PC-3 (cell line): ENCODE data around the gene AS3MT. TPM values are rescaled to one million over a fixed set of nuclear protein-coding genes. Genes with fewer than 3 reads are reported as not detected.

Experiments used
- ATAC-seq: fragments of 200-7000 bp; cut with Tn5 transposase; 2 replicates; pipeline ENCODE4 v1.9.1; 2020; ENCODE audit warnings: mild to moderate bottlenecking, moderate library complexity
- BruUV-seq: library from RNA; stranded (reverse); fragments of 400-500 nt; replicated peaks from 2 replicates; lab custom pipeline; 2021; lab: Mats Ljungman, UMichigan
- CTCF ChIA-PET: fragments of 300-600 bp; sonication (Branson Sonifier 250); formaldehyde crosslinking; loops from one replicate; lab custom pipeline; 2022; ENCODE audit warnings: antibody characterized with exemption; lab: Charles Lee
- POLR2A ChIA-PET: fragments of 300-600 bp; sonication (Branson Sonifier 250); formaldehyde crosslinking; loops from one replicate; lab custom pipeline; 2022; ENCODE audit warnings: antibody characterized with exemption; ENCODE audit not compliant: unreplicated experiment; lab: Charles Lee
- DNase-seq: peaks from one replicate; pipeline ENCODE4 v3.0.0-alpha.2; 2015
- H2AFZ ChIP-seq: fragments of 300-600 bp; sonication (generic); 2 replicates; pipeline ENCODE4 v1.6.0; 2016; ENCODE audit warnings: antibody characterized with exemption, low read length
- H3F3A ChIP-seq: fragments of 300-600 bp; sonication (generic); one replicate; pipeline ENCODE4 v1.6.0; 2017; ENCODE audit warnings: antibody characterized with exemption, low read length, control low read depth, mild to moderate bottlenecking; ENCODE audit not compliant: unreplicated experiment
- H3K27ac ChIP-seq: fragments of 300-600 bp; sonication (generic); 2 replicates; pipeline ENCODE4 v1.5.1; 2016; ENCODE audit warnings: mild to moderate bottlenecking, low read length
- H3K27me3 ChIP-seq: fragments of 300-600 bp; sonication (generic); 2 replicates; pipeline ENCODE4 v1.6.1; 2016; ENCODE audit warnings: low read length, mixed read lengths
- H3K36me3 ChIP-seq: fragments of 300-600 bp; sonication (generic); 2 replicates; pipeline ENCODE4 v1.6.1; 2016; ENCODE audit warnings: low read depth, mixed run types, low read length, mixed read lengths
- H3K4me1 ChIP-seq: fragments of 300-600 bp; sonication (generic); 2 replicates; pipeline ENCODE4 v1.5.1; 2016; ENCODE audit warnings: low read length; ENCODE audit not compliant: insufficient read depth
- H3K4me2 ChIP-seq: fragments of 300-600 bp; sonication (generic); 2 replicates; pipeline ENCODE4 v1.6.0; 2016; ENCODE audit warnings: low read length
- H3K4me3 ChIP-seq: fragments of 300-600 bp; sonication (generic); 2 replicates; pipeline ENCODE4 v1.5.1; 2016; ENCODE audit warnings: mild to moderate bottlenecking, low read length, mixed read lengths
- H3K79me2 ChIP-seq: fragments of 300-600 bp; sonication (generic); 2 replicates; pipeline ENCODE4 v1.6.1; 2017; ENCODE audit warnings: low read length, mixed read lengths
- H3K9ac ChIP-seq: fragments of 300-600 bp; sonication (generic); 2 replicates; pipeline ENCODE4 v1.6.0; 2016; ENCODE audit warnings: mild to moderate bottlenecking, low read length
- H3K9me2 ChIP-seq: fragments of 300-600 bp; sonication (generic); replicated peaks from 2 replicates; pipeline ENCODE4 v1.6.1; 2016; ENCODE audit warnings: mixed run types, low read length, mixed read lengths
- H3K9me3 ChIP-seq: fragments of 300-600 bp; sonication (generic); 2 replicates; pipeline ENCODE4 v1.6.1; 2016; ENCODE audit warnings: low read length, mixed read lengths
- H4K20me1 ChIP-seq: fragments of 300-600 bp; sonication (generic); 2 replicates; pipeline ENCODE4 v1.6.1; 2016; ENCODE audit warnings: low read length, mixed read lengths
- CTCF ChIP-seq: fragments of 300-600 bp; sonication (generic); conservative IDR thresholded peaks from 2 replicates; pipeline ENCODE4 v1.5.1; 2017; ENCODE audit warnings: antibody characterized with exemption, low read depth, mild to moderate bottlenecking, low read length
- EZH2 ChIP-seq: fragments of 300-600 bp; sonication (generic); IDR thresholded peaks from one replicate; pipeline ENCODE4 v1.6.1; 2017; ENCODE audit warnings: antibody characterized with exemption, mild to moderate bottlenecking, low read length; ENCODE audit not compliant: unreplicated experiment
- EZH2phosphoT487 ChIP-seq: fragments of 300-600 bp; sonication (generic); IDR thresholded peaks from 2 replicates; pipeline ENCODE4 v1.6.1; 2018; ENCODE audit warnings: mild to moderate bottlenecking, antibody characterized with exemption, low read length, borderline replicate concordance
- intact Hi-C: fragments of 100-400 bp; cut with micrococcal nuclease; formaldehyde crosslinking; loops from 2 replicates; pipeline ENCODE4 v1.9.0; 2023
- total RNA-seq: library from RNA; depleted of rRNA; stranded (reverse); fragments of >200 nt; gene quantifications from 2 replicates; pipeline ENCODE4 v1.2.3, GENCODE V29; 2014

Gene AS3MT
- total RNA-seq, 1 experiment from 2014 or later = 3.5 TPM

GRCh38 chr10:102930720-102931119, 61.5 kb downstream of the AS3MT start:
- intact Hi-C loops = no loop called here
- ATAC-seq = no peak
- BruUV-seq = no TSS peak

GRCh38 chr10:102931643-102932042, 62.4 kb downstream of the AS3MT start:
- ATAC-seq = no peak
- H3K27ac ChIP-seq = no peak overlapping the region
- BruUV-seq = no TSS peak
- no peak overlapping the region for H3K9ac ChIP-seq
- H2AFZ ChIP-seq = no peak overlapping the region
- TF ChIP-seq EZH2phosphoT487 = no peak
- no peak for TF ChIP-seq CTCF
- no peak for TF ChIP-seq EZH2
- no peaks in the 10 kb centered on the region for H3K36me3 ChIP-seq
- no peak for DNase-seq
- POLR2A ChIA-PET = no interaction called here
- intact Hi-C loops = no loop called here
- H3K4me3 ChIP-seq = no peak overlapping the region
- CTCF ChIA-PET = no interaction called here
- no peaks in the 10 kb centered on the region for H4K20me1 ChIP-seq
- no peak overlapping the region for H3K4me2 ChIP-seq
- no peaks in the 10 kb centered on the region for H3K9me2 ChIP-seq
- no peaks in the 10 kb centered on the region for H3K4me1 ChIP-seq
- H3K79me2 ChIP-seq = no peaks in the 10 kb centered on the region
- no peaks in the 10 kb centered on the region for H3F3A ChIP-seq
- no peaks in the 10 kb centered on the region for H3K27me3 ChIP-seq
- H3K9me3 ChIP-seq = no peaks in the 10 kb centered on the region

More at GRCh38 chr10:102930720-102931119, 61.5 kb downstream of the AS3MT start:
- H3K4me1 ChIP-seq = no peaks in the 10 kb centered on the region
- no peak for DNase-seq
- H3K4me2 ChIP-seq = no peak overlapping the region
- TF ChIP-seq EZH2phosphoT487 = no peak
- no peak for TF ChIP-seq EZH2
- no peak for TF ChIP-seq CTCF
- no peak overlapping the region for H3K9ac ChIP-seq
- H3K36me3 ChIP-seq = no peaks in the 10 kb centered on the region
- H3K27ac ChIP-seq = no peak overlapping the region
- no peak overlapping the region for H3K4me3 ChIP-seq
- no peaks in the 10 kb centered on the region for H3K9me2 ChIP-seq
- no peaks in the 10 kb centered on the region for H4K20me1 ChIP-seq
- no peak overlapping the region for H2AFZ ChIP-seq
- ChIA-PET POLR2A (no interaction called here), CTCF (no interaction called here)
- H3K27me3 ChIP-seq = no peaks in the 10 kb centered on the region
- H3K9me3 ChIP-seq = no peaks in the 10 kb centered on the region
- H3K79me2 ChIP-seq = no peaks in the 10 kb centered on the region
- H3F3A ChIP-seq = no peaks in the 10 kb centered on the region

GRCh38 chr10:102935505-102935904, 66.2 kb downstream of the AS3MT start:
- no peaks in the 10 kb centered on the region for H3K9me3 ChIP-seq
- H3K27me3 ChIP-seq = no peaks in the 10 kb centered on the region
- H3K79me2 ChIP-seq = no peaks in the 10 kb centered on the region
- ATAC-seq (no peak), DNase-seq (no peak)
- no peak overlapping the region for H3K4me2 ChIP-seq
- H2AFZ ChIP-seq = no peak overlapping the region
- no peaks in the 10 kb centered on the region for H3K9me2 ChIP-seq
- CTCF ChIA-PET = no interaction called here
- TF ChIP-seq CTCF = no peak
- TF ChIP-seq EZH2phosphoT487 = no peak
- TF ChIP-seq EZH2 = no peak
- no peaks in the 10 kb centered on the region for H3F3A ChIP-seq
- BruUV-seq = no TSS peak
- no peak overlapping the region for H3K4me3 ChIP-seq
- no peaks in the 10 kb centered on the region for H3K4me1 ChIP-seq
- H3K27ac ChIP-seq = no peak overlapping the region
- H4K20me1 ChIP-seq = no peaks in the 10 kb centered on the region
- POLR2A ChIA-PET = no interaction called here
- no peak overlapping the region for H3K9ac ChIP-seq
- H3K36me3 ChIP-seq = no peaks in the 10 kb centered on the region
- intact Hi-C loops = no loop called here
